Measurements from ENCODE around the gene SYNGR3.
"Not testable (repeated sequence)": the region's sequence is repeated elsewhere in the genome, so short reads cannot be mapped to it uniquely, and the experiment has no call there.

The SYNGR3 gene

DNA sequence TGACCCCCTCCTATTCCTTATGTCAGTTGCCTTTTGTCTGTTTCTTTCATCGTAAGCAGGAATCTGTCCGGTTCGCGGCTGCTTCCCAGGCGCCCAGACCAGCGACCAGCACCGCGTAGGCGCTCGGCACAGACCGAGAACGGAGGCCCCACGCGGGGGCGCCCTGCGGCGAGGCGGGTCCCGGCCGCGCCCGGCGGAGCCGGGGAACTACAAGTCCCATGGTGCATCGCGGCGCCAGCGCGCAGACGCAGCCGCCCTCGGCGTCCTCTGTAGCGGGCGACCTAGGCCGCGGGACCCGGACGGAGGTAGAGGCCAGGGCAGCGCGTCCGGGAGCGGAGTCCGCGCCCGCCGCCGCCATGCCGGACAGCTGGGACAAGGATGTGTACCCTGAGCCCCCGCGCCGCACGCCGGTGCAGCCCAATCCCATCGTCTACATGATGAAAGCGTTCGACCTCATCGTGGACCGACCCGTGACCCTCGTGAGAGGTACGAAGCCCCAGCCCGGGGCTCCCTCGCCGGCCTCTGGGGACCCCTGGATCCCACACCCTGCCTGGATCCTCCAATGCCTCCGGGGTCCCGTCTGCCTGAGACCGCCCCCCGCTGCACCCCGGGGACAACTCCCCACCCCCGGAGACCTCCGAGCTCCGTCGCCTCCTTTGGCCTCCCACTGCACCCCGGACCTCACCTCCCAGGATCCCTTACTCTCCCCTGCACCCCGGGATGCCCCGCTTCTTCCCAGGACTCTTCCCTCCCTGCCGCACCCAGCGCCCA lies 30.3 kb upstream of the SYNGR3 start, which contains the start of gene NDUFB10:
Gene NDUFB10 (plus strand): TSS at position 270 of the 771 bp plus-strand sequence. CDS start 87 bp downstream, at position 357.
- DNase-seq (ENCODE audit: low spot score): peak; percentile 90

DNA sequence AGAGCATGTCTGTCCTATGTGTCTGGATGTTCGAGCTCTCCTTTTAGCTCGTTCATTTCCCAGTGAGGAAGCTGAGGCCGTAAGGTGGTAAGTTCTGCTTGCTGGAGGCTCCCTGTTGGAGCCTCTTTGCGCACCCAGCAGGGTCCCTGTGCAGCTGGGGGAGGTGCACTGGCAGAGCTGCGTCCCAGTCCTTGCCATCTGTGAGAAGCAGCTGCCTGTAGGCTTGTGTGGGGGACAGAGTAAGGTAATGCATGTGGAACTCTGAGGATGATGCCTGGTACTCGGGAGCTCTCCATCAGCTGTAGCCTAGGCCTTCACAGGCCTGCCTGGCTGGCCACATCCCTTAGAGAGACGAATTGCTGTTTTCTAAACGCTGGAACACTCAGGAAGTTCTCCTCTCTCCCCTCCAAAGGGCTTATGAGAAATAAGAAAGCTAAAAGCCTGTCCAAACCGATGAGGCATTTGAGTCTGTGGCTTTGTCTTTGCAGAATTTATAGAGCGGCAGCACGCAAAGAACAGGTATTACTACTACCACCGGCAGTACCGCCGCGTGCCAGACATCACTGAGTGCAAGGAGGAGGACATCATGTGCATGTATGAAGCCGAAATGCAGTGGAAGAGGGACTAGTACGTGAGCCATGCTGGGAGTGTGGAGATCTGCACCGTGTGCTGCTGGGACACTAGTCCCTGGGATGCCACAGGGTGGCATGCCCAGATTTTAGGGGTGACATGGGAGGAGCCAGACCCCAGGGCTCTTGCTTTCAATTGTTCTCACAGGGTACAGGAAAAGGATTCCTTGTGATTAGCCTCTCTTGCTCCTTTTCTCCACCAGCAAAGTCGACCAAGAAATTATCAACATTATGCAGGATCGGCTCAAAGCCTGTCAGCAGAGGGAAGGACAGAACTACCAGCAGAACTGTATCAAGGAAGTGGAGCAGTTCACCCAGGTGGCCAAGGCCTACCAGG lies 28.8 kb upstream of the SYNGR3 start:
- peak; percentile 79 for DNase-seq (ENCODE audit: low spot score)

DNA sequence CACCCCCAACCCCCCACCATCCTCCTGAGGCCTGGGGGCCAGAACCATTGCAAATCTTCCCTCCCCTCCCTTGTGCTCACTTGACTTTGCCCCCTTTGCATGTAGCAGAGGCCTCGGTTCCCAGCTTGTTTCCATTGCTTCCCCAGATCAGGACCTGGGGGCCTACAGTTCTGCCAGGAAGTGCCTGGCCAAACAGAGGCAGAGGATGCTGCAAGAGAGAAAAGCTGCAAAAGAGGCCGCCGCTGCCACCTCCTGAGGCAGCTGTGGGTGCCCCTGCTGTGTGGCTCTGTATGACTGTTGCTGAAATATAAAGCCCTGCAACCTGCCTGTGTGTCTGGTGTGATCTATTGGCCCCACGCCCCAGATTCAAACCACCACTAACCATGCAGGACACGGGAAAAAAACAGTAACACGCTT lies 28.1 kb upstream of the SYNGR3 start:
- DNase-seq (ENCODE audit: low spot score): peak; percentile 58

DNA sequence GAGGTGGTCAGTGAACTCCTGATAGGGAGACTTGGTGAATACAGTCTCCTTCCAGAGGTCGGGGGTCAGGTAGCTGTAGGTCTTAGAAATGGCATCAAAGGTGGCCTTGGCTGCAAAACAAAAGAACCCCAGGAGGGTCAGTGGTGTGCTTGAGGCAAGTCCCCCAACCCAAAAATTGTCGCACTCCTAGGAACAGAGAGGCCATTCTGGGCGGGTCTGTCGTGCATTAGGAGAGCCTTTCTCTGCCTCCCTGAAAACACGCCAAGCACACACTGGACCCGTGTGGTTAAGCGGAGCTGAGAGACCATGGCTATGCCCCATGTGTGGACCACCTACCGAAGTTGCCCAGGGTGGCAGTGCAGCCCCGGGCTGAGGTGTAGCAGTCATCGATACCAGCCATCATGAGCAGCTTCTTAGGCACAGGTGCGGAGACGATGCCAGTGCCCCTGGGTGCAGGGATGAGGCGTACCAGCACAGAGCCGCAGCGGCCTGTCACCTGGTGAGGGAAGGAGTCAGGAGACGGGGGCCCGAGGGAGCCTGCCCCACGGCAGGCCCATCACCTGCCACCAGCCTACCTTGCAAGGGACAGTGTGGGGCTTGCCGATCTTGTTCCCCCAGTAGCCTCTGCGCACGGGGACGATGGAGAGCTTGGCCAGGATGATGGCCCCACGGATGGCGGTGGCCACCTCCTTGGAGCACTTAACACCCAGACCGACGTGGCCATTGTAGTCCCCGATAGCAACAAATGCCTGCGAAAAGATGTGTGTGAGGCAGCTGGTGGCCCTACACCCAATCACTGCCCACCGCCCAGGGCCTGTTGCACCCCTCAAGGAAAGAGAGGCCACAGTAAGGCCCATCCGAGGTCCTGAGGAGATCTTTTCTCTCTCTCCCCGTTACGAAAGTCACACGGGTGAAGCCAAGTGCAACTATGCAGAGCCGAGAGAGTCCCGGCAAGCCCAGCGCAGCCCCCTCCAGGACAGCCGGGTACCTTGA lies 27.3 kb upstream of the SYNGR3 start:
- not testable (repeated sequence) for DNase-seq (ENCODE audit: low spot score)

DNA sequence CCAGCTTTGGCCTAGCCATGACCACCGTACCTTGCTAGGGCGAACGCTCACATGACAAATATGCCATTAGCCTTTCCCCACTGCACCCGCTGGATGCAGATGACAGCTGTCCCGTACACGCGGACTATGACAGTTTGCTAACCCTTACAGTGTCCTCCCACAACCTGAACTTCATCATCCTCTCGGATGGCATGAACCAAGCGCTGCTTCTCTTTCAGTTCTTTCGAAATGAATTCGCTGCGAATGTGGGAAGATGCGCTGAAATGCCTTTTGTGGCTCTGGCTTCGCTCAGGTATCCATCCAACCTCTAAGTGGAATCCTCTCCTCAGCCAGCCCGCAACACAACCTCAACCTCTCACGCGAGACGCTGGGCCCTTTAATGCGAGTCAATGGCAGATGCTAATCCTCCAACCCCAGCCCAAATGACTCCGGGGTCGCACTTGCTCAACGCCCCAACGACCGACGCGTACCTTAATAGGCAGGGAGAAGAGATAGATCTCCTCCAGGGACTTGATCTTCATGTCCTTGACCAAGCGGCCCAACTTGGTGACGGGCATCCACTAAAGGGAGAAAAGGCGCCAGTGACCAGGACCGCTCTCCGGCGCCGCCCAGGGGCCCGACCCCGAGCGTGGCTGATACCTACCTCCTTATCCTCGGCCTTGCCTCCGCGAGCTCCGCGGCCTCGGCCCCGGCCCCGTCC lies 25.8 kb upstream of the SYNGR3 start:
- peak; percentile 53 for DNase-seq (ENCODE audit: low spot score)

DNA sequence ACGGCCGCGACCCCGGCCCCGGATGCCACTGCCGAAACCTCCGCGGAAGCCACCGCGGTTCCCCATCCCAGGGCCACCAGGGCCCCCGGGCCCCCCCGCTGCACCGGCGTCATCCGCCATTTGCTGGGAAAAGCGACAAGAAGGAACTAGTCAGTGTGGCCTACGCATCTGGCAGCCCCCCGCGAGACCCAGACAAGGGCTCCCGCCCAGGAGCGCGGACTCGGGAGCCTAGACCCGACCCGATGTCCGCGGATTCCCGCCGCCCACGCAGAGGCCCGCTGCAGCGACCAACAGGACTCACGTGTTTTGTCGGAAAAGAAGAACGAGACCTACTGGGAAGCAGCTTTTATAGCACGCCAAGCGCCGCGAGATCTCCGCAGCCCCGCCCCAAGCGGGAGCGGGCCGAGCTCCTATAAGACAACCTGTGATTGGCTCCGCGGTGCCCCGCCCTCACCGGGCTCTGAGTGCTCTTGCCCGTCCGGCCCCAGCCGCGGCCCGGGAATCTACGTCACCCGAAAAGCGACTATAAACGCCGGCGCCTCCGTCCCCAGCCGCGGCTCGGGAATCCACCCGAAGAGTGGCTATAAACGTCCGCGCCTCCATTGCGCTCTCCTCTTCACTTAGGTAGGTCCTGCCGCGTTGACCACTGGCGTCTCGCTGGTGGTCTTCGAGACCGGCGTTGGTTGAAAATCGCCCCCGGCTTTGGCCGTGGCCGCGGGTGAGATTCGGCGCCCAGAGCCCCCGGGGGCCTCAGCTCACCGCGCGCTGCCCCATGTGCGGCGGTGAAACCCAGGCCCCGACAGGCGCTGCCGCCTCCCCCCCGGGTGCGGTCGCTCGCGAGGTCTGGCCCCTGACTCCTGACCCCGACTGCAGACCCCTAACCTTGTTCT lies 25.0 kb upstream of the SYNGR3 start, which contains the start of gene RPS2:
Gene RPS2 (minus strand): TSS at position 321 of the 890 bp plus-strand sequence. CDS start 201 bp downstream, at position 120.
- DNase-seq (ENCODE audit: low spot score): peak; percentile 98

DNA sequence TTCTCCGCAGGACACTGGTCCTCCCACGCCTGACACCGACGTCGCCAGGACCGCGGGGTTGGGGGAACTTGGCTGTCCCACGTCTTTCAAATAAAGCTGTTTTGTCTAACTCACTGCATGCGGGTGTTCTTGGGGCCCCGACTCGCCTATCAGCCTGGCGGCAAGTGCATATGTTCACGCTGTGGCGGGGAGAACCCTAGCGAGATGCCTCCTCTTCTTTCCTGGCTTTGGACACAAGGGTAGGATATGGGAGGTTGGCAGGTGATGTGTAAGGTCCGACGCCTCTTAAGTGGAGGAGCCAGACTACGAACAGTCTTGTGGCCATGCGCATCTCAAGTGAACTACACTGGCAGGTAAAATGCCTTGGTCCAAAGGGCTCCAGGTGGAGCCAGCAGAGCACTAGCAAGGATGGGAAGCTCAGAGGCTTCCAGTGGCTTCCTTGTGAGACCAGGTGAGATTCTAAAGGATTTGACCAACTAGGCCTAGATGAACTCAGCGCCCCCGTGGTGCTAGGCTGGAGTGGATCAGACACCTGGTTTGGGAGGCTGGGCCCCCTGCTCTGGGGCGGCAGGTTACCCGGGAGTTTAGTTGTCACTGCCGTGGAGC lies 24.3 kb upstream of the SYNGR3 start:
- DNase-seq (ENCODE audit: low spot score): no peak

DNA sequence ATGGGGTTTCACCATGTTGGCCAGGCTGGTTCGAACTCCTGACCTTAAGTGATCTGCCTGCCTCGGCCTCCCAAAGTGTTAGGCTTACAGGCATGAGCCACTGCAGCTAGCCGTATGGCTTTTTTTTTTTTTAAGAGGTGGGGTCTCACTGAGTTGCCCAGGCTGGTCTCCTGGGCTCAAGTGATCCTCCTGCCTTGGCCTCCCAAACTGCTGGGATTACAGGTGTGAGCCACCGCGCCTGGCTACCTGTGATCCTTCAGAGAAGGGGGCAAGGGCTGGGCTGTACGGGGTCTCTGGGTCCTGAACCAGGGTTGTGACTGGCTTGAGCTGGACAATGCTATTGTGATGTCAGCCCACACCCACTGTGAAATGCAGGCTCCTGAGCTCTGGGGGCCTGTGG lies 23.3 kb upstream of the SYNGR3 start, which contains the start of gene RNF151:
Gene RNF151 (plus strand): TSS at position 397 of the 400 bp plus-strand sequence. CDS start 26 bp downstream, outside the sequence.
- DNase-seq (ENCODE audit: low spot score): no peak

DNA sequence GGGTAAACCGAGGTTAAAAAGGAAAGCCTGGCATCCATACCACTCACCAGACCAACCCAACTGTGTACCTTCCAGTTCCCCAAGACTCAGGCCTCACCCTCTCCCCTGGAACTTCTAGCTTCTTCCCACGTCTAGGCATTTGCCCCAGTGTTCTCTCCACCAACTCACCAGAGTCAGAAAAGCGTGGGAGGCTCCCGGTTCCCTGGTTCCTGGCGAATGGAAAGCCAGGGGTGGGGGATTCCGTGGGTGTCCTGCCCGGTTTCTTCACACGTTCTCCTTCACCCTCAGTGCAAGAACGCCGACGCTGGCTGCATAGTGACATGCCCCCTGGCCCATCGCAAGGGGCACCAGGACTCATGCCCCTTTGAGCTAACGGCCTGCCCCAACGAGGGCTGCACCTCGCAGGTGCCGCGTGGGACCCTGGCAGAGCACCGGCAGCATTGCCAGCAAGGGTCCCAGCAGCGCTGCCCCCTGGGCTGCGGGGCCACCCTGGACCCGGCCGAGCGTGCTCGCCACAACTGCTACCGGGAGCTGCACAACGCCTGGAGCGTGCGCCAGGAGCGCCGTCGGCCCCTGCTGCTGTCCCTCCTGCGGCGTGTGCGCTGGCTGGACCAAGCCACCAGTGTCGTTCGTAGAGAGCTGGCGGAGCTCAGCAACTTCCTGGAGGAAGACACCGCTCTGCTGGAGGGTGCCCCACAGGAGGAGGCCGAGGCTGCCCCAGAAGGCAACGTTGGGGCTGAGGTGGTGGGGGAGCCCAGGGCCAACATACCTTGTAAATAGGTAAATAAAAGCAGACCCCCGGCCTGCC lies 21.4 kb upstream of the SYNGR3 start:
- DNase-seq (ENCODE audit: low spot score): no peak

DNA sequence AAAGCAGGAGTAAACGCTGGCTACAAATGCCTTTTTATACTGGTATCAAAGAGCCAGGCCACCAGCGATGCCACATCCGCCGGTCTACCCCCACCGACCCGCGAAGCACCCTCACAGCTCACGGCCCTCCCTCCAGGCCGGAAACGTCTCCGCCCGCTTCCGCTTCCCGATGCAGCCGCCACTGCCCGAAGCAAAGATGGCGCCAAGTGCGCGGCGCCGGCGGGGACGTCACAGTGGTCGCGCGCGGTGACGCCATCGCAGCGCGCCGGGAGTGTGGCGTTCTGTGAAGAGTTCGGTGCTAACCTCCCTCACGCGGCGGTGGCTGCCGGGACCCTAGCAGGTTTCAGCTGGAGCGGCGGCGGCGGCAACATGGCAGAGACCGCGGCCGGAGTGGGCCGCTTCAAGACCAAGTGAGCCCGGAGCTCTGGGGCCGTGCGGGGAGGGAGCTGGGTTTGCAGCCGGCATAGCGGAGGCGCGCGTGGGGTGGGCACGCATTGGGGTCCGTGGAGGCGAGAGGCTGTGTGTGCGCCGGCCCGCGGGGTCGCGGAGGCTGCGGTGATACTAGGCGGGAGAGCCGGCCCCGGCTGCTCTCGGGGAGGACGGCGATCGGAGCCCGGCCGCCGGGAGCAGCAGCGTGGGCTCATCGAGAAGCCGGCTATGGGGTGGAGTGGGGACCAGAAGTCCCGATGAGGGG lies 17.8 kb upstream of the SYNGR3 start, which contains the start of gene TBL3:
Gene TBL3 (plus strand): TSS at position 258 of the 694 bp plus-strand sequence. CDS start 112 bp downstream, at position 370.
- peak; percentile 97 for DNase-seq (ENCODE audit: low spot score)

DNA sequence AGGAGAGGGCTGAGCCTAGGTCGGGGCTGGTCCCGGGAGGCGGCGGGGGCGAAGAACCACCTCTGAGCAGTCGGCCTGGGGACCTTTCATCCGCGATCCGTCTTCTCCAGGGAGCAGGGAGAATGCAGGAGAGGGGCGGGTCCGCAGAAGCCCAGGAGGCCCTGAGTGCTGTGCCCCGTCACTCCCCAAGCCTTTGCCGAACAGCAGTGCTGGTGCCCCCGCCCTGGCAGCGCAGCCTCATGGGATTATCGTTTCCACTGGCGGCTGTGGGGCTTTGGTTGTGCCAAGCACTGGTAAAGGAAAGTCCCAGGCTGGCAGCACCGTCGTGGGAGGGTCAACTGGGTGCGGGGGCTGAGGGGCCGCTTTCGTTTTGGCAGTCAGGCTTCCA lies 17.3 kb upstream of the SYNGR3 start:
- DNase-seq (ENCODE audit: low spot score): no peak

DNA sequence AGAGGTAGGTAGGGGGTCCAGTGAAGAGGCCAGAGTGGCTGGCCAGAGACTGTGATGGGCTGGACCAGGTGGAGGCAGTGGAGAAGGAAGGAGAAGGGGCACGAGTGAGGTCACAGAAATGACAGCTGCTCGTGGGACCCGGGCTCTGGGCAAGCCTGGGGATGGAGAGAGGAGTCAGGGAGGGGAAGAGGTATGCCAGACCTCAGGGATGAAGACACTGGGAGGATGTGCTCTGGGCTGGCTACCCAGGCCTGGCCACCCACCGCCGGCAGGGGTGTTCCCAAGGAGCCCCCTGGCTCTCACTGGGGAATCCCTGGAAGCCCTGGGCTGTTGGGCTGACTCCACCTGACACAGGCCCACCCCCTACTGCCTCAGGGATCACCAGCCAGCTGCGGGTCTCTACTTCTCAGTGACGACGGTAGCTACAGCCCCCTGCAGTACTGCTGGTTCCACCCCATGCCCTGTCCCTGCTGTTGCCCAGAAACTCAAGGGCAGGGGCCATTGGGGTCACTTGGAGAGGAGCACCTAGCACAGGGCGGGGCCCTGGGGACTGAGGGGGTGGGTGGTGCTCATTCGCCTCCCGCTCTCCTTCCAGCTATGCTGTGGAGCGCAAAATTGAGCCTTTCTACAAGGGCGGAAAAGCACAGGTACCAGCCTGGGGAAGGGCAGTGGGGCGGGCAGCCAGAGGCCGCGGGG lies 16.2 kb upstream of the SYNGR3 start:
- DNase-seq (ENCODE audit: low spot score): no peak

DNA sequence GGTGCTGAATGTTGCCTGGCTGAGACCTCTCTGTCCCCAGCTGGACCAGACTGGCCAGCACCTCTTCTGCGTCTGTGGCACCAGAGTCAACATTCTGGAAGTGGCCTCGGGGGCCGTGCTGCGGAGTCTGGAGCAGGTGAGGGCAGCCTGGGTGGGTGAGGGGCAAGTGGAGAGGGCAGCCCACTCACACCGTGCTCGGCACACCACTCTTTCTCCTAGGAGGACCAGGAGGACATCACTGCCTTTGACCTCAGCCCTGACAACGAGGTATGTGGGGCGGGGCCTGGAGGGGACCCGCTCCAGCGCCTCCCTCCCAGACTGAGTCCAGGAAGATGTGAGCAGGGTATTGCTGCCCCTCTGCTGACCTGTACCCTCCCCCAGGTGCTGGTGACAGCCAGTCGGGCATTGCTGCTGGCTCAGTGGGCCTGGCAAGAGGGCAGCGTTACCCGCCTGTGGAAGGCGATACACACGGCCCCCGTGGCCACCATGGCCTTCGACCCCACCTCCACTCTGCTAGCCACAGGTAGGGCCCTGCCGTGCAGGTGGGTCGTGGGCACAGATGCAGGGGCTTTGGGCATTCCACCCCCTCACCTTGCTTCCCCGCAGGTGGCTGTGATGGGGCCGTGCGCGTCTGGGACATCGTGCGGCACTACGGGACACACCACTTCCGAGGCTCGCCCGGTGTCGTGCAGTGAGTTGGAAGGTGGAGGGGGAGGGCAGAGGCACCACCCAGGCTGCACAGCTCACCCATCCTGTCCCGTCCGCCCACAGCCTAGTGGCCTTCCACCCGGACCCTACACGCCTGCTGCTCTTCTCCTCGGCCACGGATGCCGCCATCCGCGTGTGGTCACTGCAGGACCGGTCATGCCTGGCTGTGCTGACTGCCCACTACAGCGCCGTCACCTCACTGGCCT lies 15.4 kb upstream of the SYNGR3 start:
- no peak for DNase-seq (ENCODE audit: low spot score)

DNA sequence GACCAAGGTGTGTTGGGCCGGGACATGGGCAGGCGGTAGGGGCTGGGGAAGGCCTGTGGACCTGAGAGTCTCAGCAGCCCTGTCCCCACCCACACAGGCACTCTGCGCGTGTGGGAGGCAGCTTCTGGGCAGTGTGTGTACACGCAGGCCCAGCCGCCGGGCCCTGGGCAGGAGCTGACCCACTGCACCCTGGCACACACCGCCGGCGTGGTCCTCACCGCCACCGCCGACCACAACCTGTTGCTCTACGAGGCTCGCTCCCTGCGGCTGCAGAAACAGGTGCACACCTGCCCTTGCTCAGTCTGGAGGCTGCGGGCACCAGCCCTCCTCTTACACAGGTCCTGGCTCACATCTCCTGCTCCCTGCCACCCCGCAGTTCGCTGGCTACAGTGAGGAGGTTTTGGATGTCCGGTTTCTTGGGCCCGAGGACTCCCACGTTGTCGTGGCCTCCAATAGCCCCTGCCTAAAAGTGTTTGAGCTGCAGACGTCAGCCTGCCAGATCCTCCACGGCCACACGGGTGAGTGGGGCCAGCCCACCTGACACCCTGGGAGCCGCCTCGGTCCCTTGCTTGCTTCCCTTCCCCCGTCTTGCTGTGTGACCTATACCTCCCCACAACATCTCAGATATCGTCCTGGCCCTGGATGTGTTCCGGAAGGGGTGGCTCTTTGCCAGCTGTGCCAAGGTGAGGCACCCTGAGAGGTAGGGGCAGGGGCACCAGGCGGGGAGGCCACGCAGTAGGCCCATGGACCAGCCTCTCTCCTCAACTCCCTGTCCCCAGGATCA lies 14.1 kb upstream of the SYNGR3 start:
- no peak for DNase-seq (ENCODE audit: low spot score)

DNA sequence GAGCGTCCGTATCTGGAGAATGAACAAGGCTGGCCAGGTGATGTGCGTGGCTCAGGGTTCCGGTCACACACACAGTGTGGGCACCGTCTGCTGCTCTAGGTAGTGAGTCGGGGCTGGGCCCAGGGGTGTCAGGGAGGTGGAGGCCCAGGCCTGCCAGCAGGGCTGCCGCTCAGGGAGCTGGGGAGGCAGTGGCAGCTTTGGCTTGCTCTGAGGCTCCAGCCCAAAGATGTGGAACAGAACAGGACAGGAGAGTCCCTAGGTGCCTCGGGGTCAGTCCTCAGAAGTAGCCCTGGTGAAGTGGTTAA lies 13.6 kb upstream of the SYNGR3 start:
- no peak for DNase-seq (ENCODE audit: low spot score)

Data from NAMALWA (cell line).